HEK293 (cell line): ENCODE measurements around the gene OCA2.

ENCODE experiments used
- CTCF ChIA-PET: fragments of 350-600 bp; formaldehyde crosslinking; extraction: SDS; loops from one replicate; lab custom pipeline; 2021; ENCODE audit warnings: antibody characterized with exemption; lab: Yijun Ruan, JAX
- POLR2A ChIA-PET: fragments of 300-600 bp; formaldehyde crosslinking; extraction: SDS; loops from one replicate; lab custom pipeline; 2020; ENCODE audit warnings: antibody characterized with exemption, inconsistent platforms; lab: Yijun Ruan, JAX
- H3K27ac ChIP-seq: fragments of 200-500 bp; sonication (Bioruptor generic); 2 replicates; pipeline ENCODE4 v1.5.1; 2014; ENCODE audit warnings: low read depth, low read length, control low read depth, inconsistent platforms; ENCODE audit errors: extremely low read depth
- H3K36me3 ChIP-seq, 2 experiments: fragments of 200-500 bp in 1 of 2; sonication (Bioruptor generic) in 1 of 2; 1 replicate in 1 of 2; 2 replicates in 1 of 2; pipeline ENCODE4 v1.5.1; 2014 to 2017; ENCODE audit warnings: inconsistent platforms in 2 of 2, low read length in 2 of 2; ENCODE audit not compliant: control insufficient read depth in 2 of 2, insufficient read depth in 1 of 2
- H3K4me1 ChIP-seq: fragments of 200-500 bp; sonication (Bioruptor generic); 2 replicates; pipeline ENCODE4 v1.5.1; 2014; ENCODE audit warnings: mild to moderate bottlenecking, low read length, inconsistent platforms; ENCODE audit not compliant: control insufficient read depth, insufficient read depth
- H3K4me3 ChIP-seq: 2 replicates; pipeline ENCODE4 v1.5.1; 2011; ENCODE audit warnings: low read depth, mild to moderate bottlenecking, control low read depth, low read length, moderate library complexity
- H3K9me3 ChIP-seq: fragments of 200-500 bp; sonication (Bioruptor generic); 2 replicates; pipeline ENCODE4 v1.5.1; 2014; ENCODE audit warnings: low read depth, low read length, inconsistent platforms; ENCODE audit not compliant: control insufficient read depth, insufficient read depth
- KLF16 ChIP-seq: fragments of 450-650 bp; formaldehyde crosslinking; IDR thresholded peaks from 2 replicates; pipeline ENCODE4 v1.5.1; 2017; ENCODE audit warnings: missing biosample characterization, missing genetic modification characterization
- MZF1 ChIP-seq: fragments of 450-650 bp; formaldehyde crosslinking; IDR thresholded peaks from 2 replicates; pipeline ENCODE4 v1.5.1; 2017; ENCODE audit warnings: missing biosample characterization, missing genetic modification characterization, borderline replicate concordance
- OSR2 ChIP-seq: fragments of 450-650 bp; formaldehyde crosslinking; IDR thresholded peaks from 2 replicates; pipeline ENCODE4 v1.5.1; 2016; ENCODE audit warnings: missing biosample characterization, missing genetic modification characterization
- SETDB1 ChIP-seq: IDR thresholded peaks from one replicate; pipeline ENCODE4 v1.6.1; 2017; ENCODE audit warnings: mild to moderate bottlenecking, low read length, moderate library complexity, mixed read lengths; ENCODE audit not compliant: insufficient read length
- SP3 ChIP-seq: fragments of 450-650 bp; formaldehyde crosslinking; IDR thresholded peaks from 2 replicates; pipeline ENCODE4 v1.5.1; 2016; ENCODE audit warnings: missing biosample characterization, missing genetic modification characterization
- SP7 ChIP-seq: fragments of 450-650 bp; formaldehyde crosslinking; IDR thresholded peaks from 2 replicates; pipeline ENCODE4 v1.5.1; 2016; ENCODE audit warnings: missing biosample characterization, missing genetic modification characterization
- WT1 ChIP-seq: fragments of 450-650 bp; formaldehyde crosslinking; IDR thresholded peaks from 2 replicates; pipeline ENCODE4 v1.5.1; 2016; ENCODE audit warnings: missing biosample characterization, missing genetic modification characterization
- ZIC2 ChIP-seq: fragments of 450-650 bp; formaldehyde crosslinking; IDR thresholded peaks from 2 replicates; pipeline ENCODE4 v1.5.1; 2016; ENCODE audit warnings: missing biosample characterization, missing genetic modification characterization
- ZNF169 ChIP-seq: fragments of 450-650 bp; formaldehyde crosslinking; IDR thresholded peaks from 2 replicates; pipeline ENCODE4 v1.5.1; 2016; ENCODE audit warnings: missing biosample characterization, missing genetic modification characterization
- ZNF23 ChIP-seq: fragments of 450-650 bp; formaldehyde crosslinking; IDR thresholded peaks from 2 replicates; pipeline ENCODE4 v1.5.1; 2016; ENCODE audit warnings: missing biosample characterization, missing genetic modification characterization, borderline replicate concordance
- ZNF292 ChIP-seq: fragments of 450-650 bp; formaldehyde crosslinking; IDR thresholded peaks from 2 replicates; pipeline ENCODE4 v1.5.1; 2016; ENCODE audit warnings: low read depth, missing biosample characterization, missing genetic modification characterization, borderline replicate concordance
- ZNF416 ChIP-seq: fragments of 450-650 bp; formaldehyde crosslinking; IDR thresholded peaks from 2 replicates; pipeline ENCODE4 v1.5.1; 2016; ENCODE audit warnings: missing biosample characterization, missing genetic modification characterization
- ZNF558 ChIP-seq: fragments of 450-650 bp; formaldehyde crosslinking; IDR thresholded peaks from 2 replicates; pipeline ENCODE4 v1.5.1; 2016; ENCODE audit warnings: missing biosample characterization, missing genetic modification characterization
- ZNF626 ChIP-seq: fragments of 450-650 bp; sonication (Bioruptor Pico); formaldehyde crosslinking; IDR thresholded peaks from 2 replicates; pipeline ENCODE4 v1.5.1; 2018; ENCODE audit warnings: missing biosample characterization, missing genetic modification characterization, inconsistent platforms
- ZNF664 ChIP-seq: fragments of 450-650 bp; formaldehyde crosslinking; IDR thresholded peaks from 2 replicates; pipeline ENCODE4 v1.5.1; 2016; ENCODE audit warnings: missing biosample characterization, missing genetic modification characterization
- ZNF677 ChIP-seq: fragments of 450-650 bp; IDR thresholded peaks from 2 replicates; pipeline ENCODE4 v1.5.0; 2018; ENCODE audit warnings: missing biosample characterization, mild to moderate bottlenecking, missing genetic modification characterization, moderate library complexity
- ZNF701 ChIP-seq: fragments of 450-650 bp; formaldehyde crosslinking; IDR thresholded peaks from 2 replicates; pipeline ENCODE4 v1.5.1; 2016; ENCODE audit warnings: missing biosample characterization, missing genetic modification characterization
- TF ChIP-seq, protein P1 (sequence below): fragments of 450-650 bp; formaldehyde crosslinking; IDR thresholded peaks from 2 replicates; pipeline ENCODE4 v1.5.1; 2016; ENCODE audit warnings: missing biosample characterization, missing genetic modification characterization
- TF ChIP-seq, protein P2 (sequence below): fragments of 450-650 bp; formaldehyde crosslinking; IDR thresholded peaks from 2 replicates; pipeline ENCODE4 v1.5.1; 2017; ENCODE audit warnings: missing biosample characterization, mild to moderate bottlenecking, missing genetic modification characterization, moderate library complexity
- TF ChIP-seq, protein P3 (sequence below): fragments of 450-650 bp; formaldehyde crosslinking; IDR thresholded peaks from 2 replicates; pipeline ENCODE4 v1.5.1; 2016; ENCODE audit warnings: missing biosample characterization, missing genetic modification characterization, low read depth
- TF ChIP-seq, protein P4 (sequence below): fragments of 450-650 bp; formaldehyde crosslinking; IDR thresholded peaks from 2 replicates; pipeline ENCODE4 v1.5.1; 2016; ENCODE audit warnings: missing biosample characterization, missing genetic modification characterization
- TF ChIP-seq, protein P5 (sequence below): fragments of 450-650 bp; formaldehyde crosslinking; IDR thresholded peaks from 2 replicates; pipeline ENCODE4 v1.5.1; 2016; ENCODE audit warnings: missing biosample characterization, missing genetic modification characterization

Gene OCA2

DNA sequence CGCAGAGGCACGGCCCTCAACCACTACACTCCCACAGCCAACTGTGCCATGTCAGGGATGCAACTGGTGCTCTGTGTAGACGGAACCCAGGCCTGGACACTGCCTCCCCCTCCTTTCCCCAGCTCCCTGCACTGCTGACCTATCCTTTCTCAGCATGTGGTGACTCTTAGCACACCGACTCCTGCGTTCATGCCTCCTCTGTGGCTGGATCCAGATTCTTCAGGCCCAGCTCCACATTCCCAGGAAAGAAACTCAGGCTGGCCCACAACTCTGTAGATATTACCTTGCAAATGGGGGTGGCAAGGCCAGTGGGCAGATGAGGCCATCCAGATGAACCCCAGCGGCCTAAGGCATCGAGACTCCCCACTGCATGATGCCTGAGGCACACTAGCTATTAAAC lies 272.7 kb downstream of the OCA2 start:
- CTCF ChIA-PET = no interaction called here
- no peak for TF ChIP-seq ZNF292
- TF ChIP-seq SP3 (tag by site-specific recombination) = no peak
- no peak for TF ChIP-seq OSR2 (tag by site-specific recombination)
- TF ChIP-seq ZNF626 (tag by site-specific recombination) = no peak
- TF ChIP-seq WT1 (tag by site-specific recombination) = no peak
- TF ChIP-seq, protein P1, sequence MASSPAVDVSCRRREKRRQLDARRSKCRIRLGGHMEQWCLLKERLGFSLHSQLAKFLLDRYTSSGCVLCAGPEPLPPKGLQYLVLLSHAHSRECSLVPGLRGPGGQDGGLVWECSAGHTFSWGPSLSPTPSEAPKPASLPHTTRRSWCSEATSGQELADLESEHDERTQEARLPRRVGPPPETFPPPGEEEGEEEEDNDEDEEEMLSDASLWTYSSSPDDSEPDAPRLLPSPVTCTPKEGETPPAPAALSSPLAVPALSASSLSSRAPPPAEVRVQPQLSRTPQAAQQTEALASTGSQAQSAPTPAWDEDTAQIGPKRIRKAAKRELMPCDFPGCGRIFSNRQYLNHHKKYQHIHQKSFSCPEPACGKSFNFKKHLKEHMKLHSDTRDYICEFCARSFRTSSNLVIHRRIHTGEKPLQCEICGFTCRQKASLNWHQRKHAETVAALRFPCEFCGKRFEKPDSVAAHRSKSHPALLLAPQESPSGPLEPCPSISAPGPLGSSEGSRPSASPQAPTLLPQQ (tag by site-specific recombination) = no peak
- TF ChIP-seq, protein P2, sequence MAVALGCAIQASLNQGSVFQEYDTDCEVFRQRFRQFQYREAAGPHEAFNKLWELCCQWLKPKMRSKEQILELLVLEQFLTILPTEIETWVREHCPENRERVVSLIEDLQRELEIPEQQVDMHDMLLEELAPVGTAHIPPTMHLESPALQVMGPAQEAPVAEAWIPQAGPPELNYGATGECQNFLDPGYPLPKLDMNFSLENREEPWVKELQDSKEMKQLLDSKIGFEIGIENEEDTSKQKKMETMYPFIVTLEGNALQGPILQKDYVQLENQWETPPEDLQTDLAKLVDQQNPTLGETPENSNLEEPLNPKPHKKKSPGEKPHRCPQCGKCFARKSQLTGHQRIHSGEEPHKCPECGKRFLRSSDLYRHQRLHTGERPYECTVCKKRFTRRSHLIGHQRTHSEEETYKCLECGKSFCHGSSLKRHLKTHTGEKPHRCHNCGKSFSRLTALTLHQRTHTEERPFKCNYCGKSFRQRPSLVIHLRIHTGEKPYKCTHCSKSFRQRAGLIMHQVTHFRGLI (tag by site-specific recombination) = no peak
- no peak for TF ChIP-seq ZNF23
- TF ChIP-seq, protein P3, sequence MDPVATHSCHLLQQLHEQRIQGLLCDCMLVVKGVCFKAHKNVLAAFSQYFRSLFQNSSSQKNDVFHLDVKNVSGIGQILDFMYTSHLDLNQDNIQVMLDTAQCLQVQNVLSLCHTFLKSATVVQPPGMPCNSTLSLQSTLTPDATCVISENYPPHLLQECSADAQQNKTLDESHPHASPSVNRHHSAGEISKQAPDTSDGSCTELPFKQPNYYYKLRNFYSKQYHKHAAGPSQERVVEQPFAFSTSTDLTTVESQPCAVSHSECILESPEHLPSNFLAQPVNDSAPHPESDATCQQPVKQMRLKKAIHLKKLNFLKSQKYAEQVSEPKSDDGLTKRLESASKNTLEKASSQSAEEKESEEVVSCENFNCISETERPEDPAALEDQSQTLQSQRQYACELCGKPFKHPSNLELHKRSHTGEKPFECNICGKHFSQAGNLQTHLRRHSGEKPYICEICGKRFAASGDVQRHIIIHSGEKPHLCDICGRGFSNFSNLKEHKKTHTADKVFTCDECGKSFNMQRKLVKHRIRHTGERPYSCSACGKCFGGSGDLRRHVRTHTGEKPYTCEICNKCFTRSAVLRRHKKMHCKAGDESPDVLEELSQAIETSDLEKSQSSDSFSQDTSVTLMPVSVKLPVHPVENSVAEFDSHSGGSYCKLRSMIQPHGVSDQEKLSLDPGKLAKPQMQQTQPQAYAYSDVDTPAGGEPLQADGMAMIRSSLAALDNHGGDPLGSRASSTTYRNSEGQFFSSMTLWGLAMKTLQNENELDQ (tag by site-specific recombination) = no peak
- TF ChIP-seq, protein P4, sequence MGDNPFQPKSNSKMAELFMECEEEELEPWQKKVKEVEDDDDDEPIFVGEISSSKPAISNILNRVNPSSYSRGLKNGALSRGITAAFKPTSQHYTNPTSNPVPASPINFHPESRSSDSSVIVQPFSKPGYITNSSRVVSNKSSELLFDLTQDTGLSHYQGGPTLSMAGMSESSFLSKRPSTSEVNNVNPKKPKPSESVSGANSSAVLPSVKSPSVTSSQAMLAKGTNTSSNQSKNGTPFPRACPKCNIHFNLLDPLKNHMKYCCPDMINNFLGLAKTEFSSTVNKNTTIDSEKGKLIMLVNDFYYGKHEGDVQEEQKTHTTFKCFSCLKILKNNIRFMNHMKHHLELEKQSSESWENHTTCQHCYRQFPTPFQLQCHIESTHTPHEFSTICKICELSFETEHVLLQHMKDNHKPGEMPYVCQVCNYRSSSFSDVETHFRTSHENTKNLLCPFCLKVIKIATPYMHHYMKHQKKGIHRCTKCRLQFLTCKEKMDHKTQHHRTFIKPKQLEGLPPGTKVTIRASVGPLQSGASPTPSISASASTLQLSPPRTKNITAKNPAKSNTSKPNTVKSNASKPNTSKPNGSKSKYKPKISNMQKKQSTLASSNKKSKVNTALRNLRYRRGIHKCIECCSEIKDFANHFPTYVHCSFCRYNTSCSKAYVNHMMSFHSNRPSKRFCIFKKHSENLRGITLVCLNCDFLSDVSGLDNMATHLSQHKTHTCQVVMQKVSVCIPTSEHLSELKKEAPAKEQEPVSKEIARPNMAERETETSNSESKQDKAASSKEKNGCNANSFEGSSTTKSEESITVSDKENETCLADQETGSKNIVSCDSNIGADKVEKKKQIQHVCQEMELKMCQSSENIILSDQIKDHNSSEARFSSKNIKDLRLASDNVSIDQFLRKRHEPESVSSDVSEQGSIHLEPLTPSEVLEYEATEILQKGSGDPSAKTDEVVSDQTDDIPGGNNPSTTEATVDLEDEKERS (tag by site-specific recombination) = no peak
- TF ChIP-seq ZNF169 (tag by site-specific recombination) = no peak
- no peak for TF ChIP-seq ZNF677 (tag by site-specific recombination)
- TF ChIP-seq KLF16 = no peak
- no peak for TF ChIP-seq SP7 (tag by site-specific recombination)
- TF ChIP-seq ZNF664 (tag by site-specific recombination) = no peak
- TF ChIP-seq, protein P5, sequence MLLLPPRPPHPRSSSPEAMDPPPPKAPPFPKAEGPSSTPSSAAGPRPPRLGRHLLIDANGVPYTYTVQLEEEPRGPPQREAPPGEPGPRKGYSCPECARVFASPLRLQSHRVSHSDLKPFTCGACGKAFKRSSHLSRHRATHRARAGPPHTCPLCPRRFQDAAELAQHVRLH = no peak
- TF ChIP-seq ZNF701 (tag by site-specific recombination) = no peak
- POLR2A ChIA-PET = no interaction called here

DNA sequence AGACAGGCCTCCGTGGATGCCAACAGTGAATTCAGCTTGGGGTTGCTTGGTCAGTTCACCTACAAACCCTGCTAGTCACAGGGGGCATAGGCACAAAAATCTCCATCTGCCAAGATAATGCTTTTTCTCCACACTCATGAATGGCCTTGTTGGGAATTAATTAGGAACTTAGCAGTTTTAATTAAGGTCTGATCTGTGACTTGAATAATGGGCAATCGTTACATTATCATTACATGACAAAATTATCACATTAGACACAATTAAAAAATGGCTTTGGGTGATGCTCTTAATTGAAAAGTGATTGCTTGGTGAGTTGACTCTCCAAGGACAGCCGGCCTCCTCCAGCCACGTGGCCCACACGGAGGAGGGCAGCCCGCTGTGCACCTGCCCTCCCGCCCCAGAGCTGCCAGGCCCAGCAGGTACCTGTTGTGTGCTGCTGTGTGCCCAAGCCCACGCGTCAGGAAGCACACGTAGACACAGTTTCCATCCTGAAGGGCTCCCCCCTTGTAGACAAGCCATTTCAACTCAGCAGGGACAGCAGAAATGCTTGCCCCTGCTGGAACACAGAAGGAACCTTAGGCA lies 274.2 kb downstream of the OCA2 start:
- Histone ChIP-seq H3K36me3 (no peaks in the 10 kb centered on the region), H3K4me3 (no peak overlapping the region), H3K27ac (no peak overlapping the region), H3K4me1 (no peaks in the 10 kb centered on the region), H3K9me3 (no peaks in the 10 kb centered on the region)
- POLR2A ChIA-PET = no interaction called here
- CTCF ChIA-PET = no interaction called here
- TF ChIP-seq MZF1 (no peak), ZNF416 (tag by site-specific recombination) (no peak), ZNF558 (tag by site-specific recombination) (no peak), SETDB1 (no peak), ZIC2 (tag by site-specific recombination) (peak; percentile 63)

More for the DNA sequence above, 272.7 kb downstream of the OCA2 start:
- no peak overlapping the region for H3K27ac ChIP-seq
- H3K36me3 ChIP-seq = no peaks in the 10 kb centered on the region
- no peaks in the 10 kb centered on the region for H3K9me3 ChIP-seq
- H3K4me1 ChIP-seq = no peaks in the 10 kb centered on the region
- no peak overlapping the region for H3K4me3 ChIP-seq
